Measurements from ENCODE around the gene FUT7. TPM values are rescaled to one million over a fixed set of nuclear protein-coding genes. Genes with fewer than 3 reads are reported as not detected.

FUT7 gene
- total and polyA plus RNA-seq, 2 of the 13 experiments (the other 11 are each of a cell fraction or from before 2014, with no cell fraction given) = 0.05 TPM; not detected in 1

- no peak for ATAC-seq
- FAIRE-seq = no peak
- Histone ChIP-seq H3K9me3 (ENCODE audit: low read length) (no peaks in the 10 kb centered on the region), H3K4me1 (ENCODE audit: insufficient read depth, low read length) (peaks cover 47% of the 10 kb centered on the region), H2AFZ (ENCODE audit: low read length) (no peak overlapping the region), H3K4me3 (replicated peaks in 1 of 3; ENCODE audit: insufficient read depth in 1 of 3, low read depth in 2 of 3, low read length in 3 of 3) (no peak overlapping the region), H3K4me2 (ENCODE audit: low read depth, low read length) (no peak overlapping the region), H3K27ac (ENCODE audit: extremely low read length, insufficient read depth, low read length) (no peak overlapping the region), H3K9ac (ENCODE audit: insufficient read depth, low read depth, low read length) (no peak overlapping the region), H3K79me2 (ENCODE audit: insufficient read depth, low read length) (no peaks in the 10 kb centered on the region), H3K36me3 (replicated peaks in 1 of 2; ENCODE audit: control insufficient read depth in 1 of 2, insufficient read depth in 2 of 2, low read length in 2 of 2) (peaks cover 9 to 16% of the 10 kb centered on the region in 2 experiments; a peak in 4 of 5 replicates), H4K20me1 (ENCODE audit: insufficient read depth, low read length) (no peaks in the 10 kb centered on the region), H3K27me3 (ENCODE audit: control insufficient read depth in 1 of 2, insufficient read depth in 2 of 2, low read length in 2 of 2) (no peaks in the 10 kb centered on the region)
- ChIA-PET CTCF (ENCODE audit: low intra/inter-chr PET ratio, low total read pairs) (no interaction called here), POLR2A (interaction anchor here (1.0 kb wide), 1 partner anchor 10 kb away, joined by 4 read pairs; the partner anchor contains the start of gene SAPCD2)
- in situ Hi-C loops (cut with HindIII; ENCODE audit: extremely low pct_ligation_motif_present, low pct_unique_long_range_greater_than_20kb) = no loop called here
- DNase-seq (ENCODE audit: low spot score) = no peak
- no TSS peak for BruUV-seq (replicated peaks)
- intact Hi-C loops (cut with micrococcal nuclease; ENCODE audit: unreplicated experiment) = no loop called here
- no peak for TF ChIP-seq EP300 (IDR thresholded peaks at IDR 0.05; ENCODE audit: low read depth in 2 of 2, low read length in 2 of 2)
- no peak for TF ChIP-seq EP300 (CRISPR knock-in tag; IDR thresholded peaks at IDR 0.05; ENCODE audit: borderline replicate concordance)
- peak; percentile 36 for TF ChIP-seq AGO2 (optimal IDR thresholded peaks at IDR 0.05; ENCODE audit: low read depth, low read length)
- TF ChIP-seq RBFOX2 (IDR thresholded peaks at IDR 0.05; ENCODE audit: low read depth, low read length) = 0 out of 2 replicates have a peak, but pooled peaks have one; percentile 23
- WGBS (ENCODE audit: low lambda C conversion rate) = 86% methylated on average over 6 of the region's 24 CpGs
Observed at GRCh38 chr9:137080260-137081122, 48.6 kb upstream of the FUT7 start.

DNA sequence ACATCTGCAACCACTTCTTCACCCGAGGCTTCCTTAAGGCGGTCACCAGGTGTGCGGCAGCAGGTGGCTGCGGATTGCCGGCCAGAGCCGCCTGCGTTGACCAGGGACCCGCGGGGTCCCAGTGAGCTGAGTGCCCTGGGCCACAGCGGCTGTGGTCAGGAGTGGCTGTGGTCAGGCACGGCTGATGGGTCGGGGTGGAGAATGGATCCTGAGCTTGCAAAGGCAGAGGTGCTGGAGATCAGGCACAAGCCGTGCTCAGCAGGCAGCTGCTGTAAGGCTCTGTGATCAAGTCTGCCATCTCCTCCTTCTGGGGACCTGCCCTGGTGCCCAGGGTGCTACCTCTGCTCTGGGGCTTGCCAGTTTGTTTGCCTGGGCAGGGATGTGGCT, 47.5 kb upstream of the FUT7 start:
- Histone ChIP-seq H3K4me2 (ENCODE audit: low read depth, low read length) (no peak overlapping the region), H3K27me3 (ENCODE audit: control insufficient read depth in 1 of 2, insufficient read depth in 2 of 2, low read length in 2 of 2) (no peaks in the 10 kb centered on the region), H3K4me1 (ENCODE audit: insufficient read depth, low read length) (peaks cover 47% of the 10 kb centered on the region), H3K36me3 (replicated peaks in 1 of 2; ENCODE audit: control insufficient read depth in 1 of 2, insufficient read depth in 2 of 2, low read length in 2 of 2) (peaks cover 9 to 16% of the 10 kb centered on the region in 2 experiments; a peak in 4 of 5 replicates), H3K27ac (ENCODE audit: extremely low read length, insufficient read depth, low read length) (no peak overlapping the region), H3K9me3 (ENCODE audit: low read length) (no peaks in the 10 kb centered on the region), H4K20me1 (ENCODE audit: insufficient read depth, low read length) (no peaks in the 10 kb centered on the region), H3K9ac (ENCODE audit: insufficient read depth, low read depth, low read length) (no peak overlapping the region), H3K79me2 (ENCODE audit: insufficient read depth, low read length) (no peaks in the 10 kb centered on the region), H3K4me3 (replicated peaks in 1 of 3; ENCODE audit: insufficient read depth in 1 of 3, low read depth in 2 of 3, low read length in 3 of 3) (no peak overlapping the region), H2AFZ (ENCODE audit: low read length) (no peak overlapping the region)
- POLR2A ChIA-PET = no interaction called here
- no peak for FAIRE-seq
- 98% methylated on average over 8 of the region's 13 CpGs for WGBS (ENCODE audit: low lambda C conversion rate)
- BruUV-seq (replicated peaks) = no TSS peak
- intact Hi-C loops (cut with micrococcal nuclease; ENCODE audit: unreplicated experiment) = no loop called here
- no peak for ATAC-seq
- DNase-seq (ENCODE audit: low spot score) = no peak
- CTCF ChIA-PET (ENCODE audit: low intra/inter-chr PET ratio, low total read pairs) = no interaction called here
- TF ChIP-seq ZNF816 (CRISPR knock-in tag; IDR thresholded peaks at IDR 0.05; ENCODE audit: borderline replicate concordance) (no peak), NBN (conservative IDR thresholded peaks at IDR 0.05) (no peak)
- in situ Hi-C loops (cut with HindIII; ENCODE audit: extremely low pct_ligation_motif_present, low pct_unique_long_range_greater_than_20kb) = no loop called here
